HepG2 (cell line): ENCODE measurements around the gene DAAM1. TPM values are rescaled to one million over a fixed set of nuclear protein-coding genes. Genes with fewer than 3 reads are reported as not detected.

ENCODE experiments used
- ATAC-seq: fragments of 200-7000 bp; cut with Tn5 transposase; 3 replicates; pipeline ENCODE4 v1.9.1; 2020; ENCODE audit warnings: mild to moderate bottlenecking, moderate library complexity
- BruUV-seq: library from RNA; stranded (reverse); fragments of 400-500 nt; replicated peaks from 2 replicates; lab custom pipeline; 2021; lab: Mats Ljungman, UMichigan
- CTCF ChIA-PET: fragments of 300-600 bp; formaldehyde crosslinking; extraction: SDS; loops from one replicate; lab custom pipeline; 2021; ENCODE audit warnings: low total read pairs, inconsistent platforms, low intra/inter-chr PET ratio; lab: Yijun Ruan, JAX
- POLR2A ChIA-PET: fragments of 350-600 bp; sonication (Branson Sonifier 250); formaldehyde crosslinking; loops from one replicate; lab custom pipeline; 2020; ENCODE audit warnings: antibody characterized with exemption, inconsistent platforms; lab: Yijun Ruan, JAX
- DNase-seq: peaks from one replicate; pipeline ENCODE4 v3.0.0-alpha.2; 2015; ENCODE audit warnings: low spot score
- FAIRE-seq: peaks from 3 replicates; lab custom pipeline; 2011; peaks lifted over from hg19 to GRCh38; lab: Jason Lieb, UNC
- H2AFZ ChIP-seq: one replicate; pipeline ENCODE4 v1.6.1; 2011; ENCODE audit warnings: low read length, inconsistent platforms
- H3K27ac ChIP-seq: fragments of 300-600 bp; 3 replicates; pipeline ENCODE4 v1.8.0; 2011; ENCODE audit warnings: mixed run types, mild to moderate bottlenecking, mixed read lengths, low read length, inconsistent platforms; ENCODE audit not compliant: insufficient read depth; ENCODE audit errors: extremely low read length
- H3K27me3 ChIP-seq, 2 experiments: fragments of 200-600 bp in 1 of 2; 2 replicates in 1 of 2; 3 replicates in 1 of 2; pipeline versions ENCODE4 v1.6.0 to v1.8.0; 2011; ENCODE audit warnings: low read length in 2 of 2, mild to moderate bottlenecking in 2 of 2, moderate library complexity in 2 of 2, inconsistent platforms in 1 of 2; ENCODE audit not compliant: insufficient read depth in 2 of 2, control insufficient read depth in 1 of 2
- H3K36me3 ChIP-seq, 2 experiments: fragments of 200-600 bp in 1 of 2; replicated peaks in 1 of 2; 2 replicates in 1 of 2; 3 replicates in 1 of 2; pipeline versions ENCODE4 v1.5.1 to v1.8.0; 2011; ENCODE audit warnings: low read length in 2 of 2, inconsistent platforms in 1 of 2; ENCODE audit not compliant: insufficient read depth in 2 of 2, control insufficient read depth in 1 of 2
- H3K4me1 ChIP-seq: 2 replicates; pipeline ENCODE4 v1.5.1; 2012; ENCODE audit warnings: low read length, inconsistent platforms; ENCODE audit not compliant: insufficient read depth
- H3K4me2 ChIP-seq: 2 replicates; pipeline ENCODE4 v1.6.0; 2011; ENCODE audit warnings: low read depth, low read length, inconsistent platforms
- H3K4me3 ChIP-seq, 3 experiments: fragments of 200-600 bp in 1 of 3; sonication (generic), shearing (Covaris generic) in 1 of 3; replicated peaks in 1 of 3; 2 replicates each; pipeline ENCODE4 v1.5.1; 2011 to 2016; ENCODE audit warnings: low read length in 3 of 3, inconsistent platforms in 2 of 3, low read depth in 2 of 3, mild to moderate bottlenecking in 2 of 3, control low read depth in 1 of 3, mixed read lengths in 1 of 3; ENCODE audit not compliant: insufficient read depth in 1 of 3
- H3K79me2 ChIP-seq: one replicate; pipeline ENCODE4 v1.6.1; 2011; ENCODE audit warnings: low read length, inconsistent platforms; ENCODE audit not compliant: insufficient read depth
- H3K9ac ChIP-seq: 2 replicates; pipeline ENCODE4 v1.6.0; 2011; ENCODE audit warnings: mild to moderate bottlenecking, low read depth, low read length, inconsistent platforms; ENCODE audit not compliant: insufficient read depth
- H3K9me3 ChIP-seq: 2 replicates; pipeline ENCODE4 v1.5.1; 2012; ENCODE audit warnings: mild to moderate bottlenecking, low read length
- H4K20me1 ChIP-seq: 2 replicates; pipeline ENCODE4 v1.6.0; 2011; ENCODE audit warnings: inconsistent platforms, mild to moderate bottlenecking, low read length, moderate library complexity; ENCODE audit not compliant: insufficient read depth
- ASH2L ChIP-seq: fragments of 300-600, 200-600 bp; sonication (generic); IDR thresholded peaks from 2 replicates; pipeline ENCODE4 v1.7.0; 2017; ENCODE audit warnings: low read depth, mild to moderate bottlenecking, moderate library complexity, mixed read lengths, low read length; ENCODE audit not compliant: insufficient read length
- DPF2 ChIP-seq: sonication (generic); formaldehyde crosslinking; IDR thresholded peaks from 2 replicates; pipeline ENCODE4 v1.4.0; 2020; ENCODE audit warnings: mild to moderate bottlenecking, low read depth, missing genetic modification reagents, borderline replicate concordance
- ELF1 ChIP-seq: sonication (generic); formaldehyde crosslinking; IDR thresholded peaks from 2 replicates; pipeline ENCODE4 v1.4.0; 2020; ENCODE audit warnings: missing genetic modification reagents
- FOSL2 ChIP-seq: sonication (generic); formaldehyde crosslinking; IDR thresholded peaks from 2 replicates; pipeline ENCODE4 v1.4.0; 2020; ENCODE audit warnings: missing genetic modification reagents
- FOXA3 ChIP-seq: IDR thresholded peaks from 2 replicates; pipeline ENCODE4 v1.6.1; 2016; ENCODE audit warnings: missing genetic modification reagents, missing compliant biosample characterization
- HDAC2 ChIP-seq: sonication (generic); formaldehyde crosslinking; IDR thresholded peaks from 2 replicates; pipeline ENCODE4 v1.4.0; 2020; ENCODE audit warnings: missing genetic modification reagents
- IRF2 ChIP-seq: IDR thresholded peaks from 2 replicates; pipeline ENCODE4 v1.6.1; 2018; ENCODE audit warnings: missing genetic modification reagents, missing compliant biosample characterization
- KAT8 ChIP-seq: IDR thresholded peaks from 2 replicates; pipeline ENCODE4 v1.6.1; 2016; ENCODE audit warnings: missing genetic modification reagents, missing compliant biosample characterization
- RFXANK ChIP-seq: IDR thresholded peaks from 2 replicates; pipeline ENCODE4 v1.6.1; 2016
- ZBTB7B ChIP-seq: sonication (generic); formaldehyde crosslinking; IDR thresholded peaks from 2 replicates; pipeline ENCODE4 v1.4.0; 2020; ENCODE audit warnings: missing genetic modification reagents
- ZNF557 ChIP-seq: sonication (generic); formaldehyde crosslinking; IDR thresholded peaks from 2 replicates; pipeline ENCODE4 v1.4.0; 2020; ENCODE audit warnings: missing genetic modification reagents
- ZNF615 ChIP-seq: sonication (generic); formaldehyde crosslinking; IDR thresholded peaks from 2 replicates; pipeline ENCODE4 v1.5.0; 2020; ENCODE audit warnings: mild to moderate bottlenecking, missing genetic modification reagents, borderline replicate concordance
- ZNF709 ChIP-seq: sonication (generic); formaldehyde crosslinking; IDR thresholded peaks from 2 replicates; pipeline ENCODE4 v1.5.0; 2020; ENCODE audit warnings: mild to moderate bottlenecking, missing genetic modification reagents
- WGBS: methylation state at CpG from one replicate; pipeline ENCODE4 v1.1.6; 2017; ENCODE audit warnings: low lambda C conversion rate; 5-methylcytosine and 5-hydroxymethylcytosine counted together
- in situ Hi-C: cut with HindIII; loops from 2 replicates; pipeline ENCODE4 v1.10.0; 2017; ENCODE audit warnings: low pct_unique_long_range_greater_than_20kb; ENCODE audit not compliant: extremely low pct_ligation_motif_present
- intact Hi-C: fragments of 100-400 bp; cut with micrococcal nuclease; formaldehyde crosslinking; loops from one replicate; pipeline ENCODE4 v1.10.0; 2022; ENCODE audit not compliant: unreplicated experiment
- polyA plus RNA-seq, 8 experiments: library from polyadenylated mRNA; depleted of rRNA in 3 of 8; stranded (reverse) in 7 of 8; unstranded in 1 of 8; fragments of >200 nt; fragmentation: Illumina TruSeq in 4 of 8; extraction: Trizol in 4 of 8; gene quantifications; 2 replicates each; pipeline versions ENCODE4 v1.2.1 to v1.2.3, GENCODE V29; 2011 to 2016; ENCODE audit warnings: low read depth in 4 of 8, missing spikeins in 1 of 8, mixed read lengths in 1 of 8; ENCODE audit not compliant: insufficient read depth in 1 of 8
- total RNA-seq, 5 experiments: library from RNA; depleted of rRNA; stranded (reverse); fragments of >200 nt; fragmentation: Illumina TruSeq; extraction: Trizol; gene quantifications; 2 replicates each; pipeline ENCODE4 v1.2.3, GENCODE V29; 2016; ENCODE audit warnings: low read depth in 1 of 5
- TF ChIP-seq, protein P1 (sequence below): sonication (generic); formaldehyde crosslinking; conservative IDR thresholded peaks from 2 replicates; pipeline ENCODE4 v1.5.0; 2020; ENCODE audit warnings: missing genetic modification reagents
- TF ChIP-seq, protein P2 (sequence below): IDR thresholded peaks from 2 replicates; pipeline ENCODE4 v1.6.1; 2016; ENCODE audit warnings: missing genetic modification reagents, missing compliant biosample characterization
- TF ChIP-seq, protein P3 (sequence below): sonication (generic); formaldehyde crosslinking; conservative IDR thresholded peaks from 2 replicates; pipeline ENCODE4 v1.4.0; 2020; ENCODE audit warnings: missing genetic modification reagents
- TF ChIP-seq, protein P4 (sequence below): sonication (generic); formaldehyde crosslinking; IDR thresholded peaks from 2 replicates; pipeline ENCODE4 v1.4.0; 2020; ENCODE audit warnings: low read depth, mild to moderate bottlenecking, missing genetic modification reagents

Gene DAAM1
- total and polyA plus RNA-seq, 2 of the 13 experiments (the other 11 are each of a cell fraction or from before 2014, with no cell fraction given) = 10.9 to 24.5 TPM

DNA sequence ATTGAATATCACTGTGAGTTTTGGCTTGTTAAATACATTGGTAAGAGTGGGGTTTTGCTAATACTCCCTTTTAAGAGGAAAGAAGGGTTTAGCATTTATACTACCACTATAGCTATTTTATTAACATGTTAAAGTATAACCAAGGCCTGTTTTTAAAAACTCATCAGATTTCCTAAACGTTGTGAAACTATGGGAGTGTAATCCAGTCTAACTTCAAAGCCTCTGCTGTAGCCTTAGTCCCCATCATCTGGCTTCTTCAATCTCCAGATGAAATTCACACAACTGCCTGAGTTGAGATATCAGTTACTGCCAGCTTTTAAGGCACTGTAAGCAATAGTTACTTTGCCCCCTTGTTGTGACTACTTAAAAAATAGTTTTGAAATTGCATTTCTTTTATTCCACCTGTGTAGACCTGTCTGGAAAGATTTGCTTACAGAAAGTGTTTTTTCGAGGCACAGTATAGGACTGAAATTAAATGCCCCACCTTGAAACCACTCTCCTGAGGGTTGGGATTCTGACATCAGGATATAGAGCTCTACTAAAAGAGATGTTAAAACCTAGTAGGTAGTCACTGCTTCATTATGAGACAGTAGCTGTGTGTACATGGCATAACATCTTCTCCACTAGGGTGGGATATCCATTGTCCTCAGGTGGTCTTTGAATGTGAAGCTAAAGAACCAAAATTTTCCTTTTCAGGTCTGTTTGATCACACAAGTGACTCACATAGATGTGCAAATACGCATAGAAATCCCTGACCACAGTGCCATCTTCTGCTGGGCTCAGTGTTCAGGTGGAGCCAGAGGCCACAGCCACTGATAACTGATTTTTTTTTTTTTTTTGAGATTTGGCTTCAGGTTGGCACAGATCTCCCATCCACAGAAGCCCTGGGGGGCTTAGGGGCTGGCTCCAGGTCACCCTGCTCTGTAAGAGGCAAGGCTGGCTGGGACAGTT is 125.5 kb downstream of the DAAM1 start (continued):
- TF ChIP-seq, protein P1, sequence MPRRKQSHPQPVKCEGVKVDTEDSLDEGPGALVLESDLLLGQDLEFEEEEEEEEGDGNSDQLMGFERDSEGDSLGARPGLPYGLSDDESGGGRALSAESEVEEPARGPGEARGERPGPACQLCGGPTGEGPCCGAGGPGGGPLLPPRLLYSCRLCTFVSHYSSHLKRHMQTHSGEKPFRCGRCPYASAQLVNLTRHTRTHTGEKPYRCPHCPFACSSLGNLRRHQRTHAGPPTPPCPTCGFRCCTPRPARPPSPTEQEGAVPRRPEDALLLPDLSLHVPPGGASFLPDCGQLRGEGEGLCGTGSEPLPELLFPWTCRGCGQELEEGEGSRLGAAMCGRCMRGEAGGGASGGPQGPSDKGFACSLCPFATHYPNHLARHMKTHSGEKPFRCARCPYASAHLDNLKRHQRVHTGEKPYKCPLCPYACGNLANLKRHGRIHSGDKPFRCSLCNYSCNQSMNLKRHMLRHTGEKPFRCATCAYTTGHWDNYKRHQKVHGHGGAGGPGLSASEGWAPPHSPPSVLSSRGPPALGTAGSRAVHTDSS (CRISPR knock-in tag) = no peak

DNA sequence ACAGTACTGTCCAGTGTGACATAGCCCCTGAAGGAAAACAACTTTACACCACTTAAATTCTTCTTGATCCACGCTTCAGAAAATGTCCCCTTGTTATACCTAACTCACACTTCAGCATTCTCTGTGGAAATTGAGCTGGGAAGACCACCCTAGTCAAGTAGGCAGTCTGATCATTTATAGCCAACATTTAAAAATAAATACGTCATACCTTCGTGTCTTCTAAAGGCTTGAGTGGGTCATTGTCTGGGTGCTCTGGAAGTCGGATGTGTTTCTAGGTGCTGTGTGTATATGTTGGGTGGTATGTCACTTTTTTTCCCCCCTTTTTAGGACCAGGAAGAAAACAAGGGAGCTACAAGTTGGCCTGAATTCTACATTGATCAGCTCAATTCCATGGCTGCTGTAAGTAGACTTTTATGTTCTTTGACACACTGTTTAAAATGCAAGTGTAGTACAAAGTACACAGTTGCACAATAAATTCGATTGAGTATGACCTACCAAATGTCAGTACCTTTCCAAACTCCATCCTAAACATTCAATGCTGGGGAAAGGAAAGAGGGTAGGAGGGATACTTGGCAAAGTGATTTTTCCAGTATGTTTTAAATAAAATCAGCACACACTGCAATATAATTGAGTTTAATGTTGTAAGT is 126.6 kb downstream of the DAAM1 start:
- Histone ChIP-seq H3K9ac (peak overlapping the region; percentile 27; the same call in 1 of the 2 replicates), H3K4me1 (peaks cover 84% of the 10 kb centered on the region), H3K4me2 (peak overlapping the region; percentile 62), H4K20me1 (no peaks in the 10 kb centered on the region), H3K36me3 (no peaks in the 10 kb centered on the region), H3K27ac (peak overlapping the region; percentile 78), H3K9me3 (no peaks in the 10 kb centered on the region), H2AFZ (no peak overlapping the region), H3K79me2 (no peaks in the 10 kb centered on the region), H3K27me3 (no peaks in the 10 kb centered on the region), H3K4me3 (peak overlapping the region in 1 of 3 experiments; percentile 18; a peak in 1 of 6 replicates)
- ATAC-seq (peak; percentile 82), FAIRE-seq (peak; percentile 73), DNase-seq (peak; percentile 83)
- BruUV-seq = TSS peak; percentile 91
- CTCF ChIA-PET = interaction anchor here (1.1 kb wide), 1 partner anchor 52 kb away, joined by 3 read pairs; no protein-coding TSS in a partner anchor
- WGBS = 41% methylated on average over 5 of the region's 5 CpGs
- in situ Hi-C loops = no loop called here
- POLR2A ChIA-PET = interaction anchor here (1.1 to 1.6 kb wide), 3 partner anchors 13 to 39 kb away, joined by 3 to 7 read pairs (median 3); no protein-coding TSS in a partner anchor
- intact Hi-C loops = loop anchor here (2.0 to 5.0 kb wide), 5 partner anchors 38 to 188 kb away; partner anchors contain the start of gene DAAM1
- peak; percentile 49 for TF ChIP-seq ASH2L
- TF ChIP-seq, protein P2, sequence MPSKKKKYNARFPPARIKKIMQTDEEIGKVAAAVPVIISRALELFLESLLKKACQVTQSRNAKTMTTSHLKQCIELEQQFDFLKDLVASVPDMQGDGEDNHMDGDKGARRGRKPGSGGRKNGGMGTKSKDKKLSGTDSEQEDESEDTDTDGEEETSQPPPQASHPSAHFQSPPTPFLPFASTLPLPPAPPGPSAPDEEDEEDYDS (CRISPR knock-in tag) = 0 out of 2 replicates have a peak, but pooled peaks have one; percentile 14
- peak; percentile 63 for TF ChIP-seq ZBTB7B (CRISPR knock-in tag)
- TF ChIP-seq DPF2 (CRISPR knock-in tag) = peak; percentile 91; the same call in 1 of the 2 replicates
- TF ChIP-seq ZNF615 = no peak
- TF ChIP-seq RFXANK (CRISPR knock-in tag) = no peak
- peak; percentile 35; the same call in 1 of the 2 replicates for TF ChIP-seq IRF2 (CRISPR knock-in tag)
- peak; percentile 91 for TF ChIP-seq HDAC2
- peak; percentile 59; the same call in 1 of the 2 replicates for TF ChIP-seq KAT8 (CRISPR knock-in tag)
- TF ChIP-seq, protein P3, sequence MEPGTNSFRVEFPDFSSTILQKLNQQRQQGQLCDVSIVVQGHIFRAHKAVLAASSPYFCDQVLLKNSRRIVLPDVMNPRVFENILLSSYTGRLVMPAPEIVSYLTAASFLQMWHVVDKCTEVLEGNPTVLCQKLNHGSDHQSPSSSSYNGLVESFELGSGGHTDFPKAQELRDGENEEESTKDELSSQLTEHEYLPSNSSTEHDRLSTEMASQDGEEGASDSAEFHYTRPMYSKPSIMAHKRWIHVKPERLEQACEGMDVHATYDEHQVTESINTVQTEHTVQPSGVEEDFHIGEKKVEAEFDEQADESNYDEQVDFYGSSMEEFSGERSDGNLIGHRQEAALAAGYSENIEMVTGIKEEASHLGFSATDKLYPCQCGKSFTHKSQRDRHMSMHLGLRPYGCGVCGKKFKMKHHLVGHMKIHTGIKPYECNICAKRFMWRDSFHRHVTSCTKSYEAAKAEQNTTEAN (CRISPR knock-in tag) = peak; percentile 76; the same call in 1 of the 2 replicates
- peak; percentile 86 for TF ChIP-seq FOXA3 (CRISPR knock-in tag)
- no peak for TF ChIP-seq ZNF709 (CRISPR knock-in tag)
- TF ChIP-seq, protein P4, sequence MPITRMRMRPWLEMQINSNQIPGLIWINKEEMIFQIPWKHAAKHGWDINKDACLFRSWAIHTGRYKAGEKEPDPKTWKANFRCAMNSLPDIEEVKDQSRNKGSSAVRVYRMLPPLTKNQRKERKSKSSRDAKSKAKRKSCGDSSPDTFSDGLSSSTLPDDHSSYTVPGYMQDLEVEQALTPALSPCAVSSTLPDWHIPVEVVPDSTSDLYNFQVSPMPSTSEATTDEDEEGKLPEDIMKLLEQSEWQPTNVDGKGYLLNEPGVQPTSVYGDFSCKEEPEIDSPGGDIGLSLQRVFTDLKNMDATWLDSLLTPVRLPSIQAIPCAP (CRISPR knock-in tag) = no peak
- 0 out of 2 replicates have a peak, but pooled peaks have one; percentile 45 for TF ChIP-seq ZNF557
- TF ChIP-seq ELF1 (CRISPR knock-in tag) = 0 out of 2 replicates have a peak, but pooled peaks have one; percentile 14
- TF ChIP-seq FOSL2 (CRISPR knock-in tag) = peak; percentile 47; the same call in 1 of the 2 replicates
